ENCODE data around the gene C1orf35. TPM values are rescaled to one million over a fixed set of nuclear protein-coding genes. Genes with fewer than 3 reads are reported as not detected.

C1orf35 gene
- polyA plus RNA-seq, 3 donors: 6.9 to 34.2 (median 10.6) TPM

DNA sequence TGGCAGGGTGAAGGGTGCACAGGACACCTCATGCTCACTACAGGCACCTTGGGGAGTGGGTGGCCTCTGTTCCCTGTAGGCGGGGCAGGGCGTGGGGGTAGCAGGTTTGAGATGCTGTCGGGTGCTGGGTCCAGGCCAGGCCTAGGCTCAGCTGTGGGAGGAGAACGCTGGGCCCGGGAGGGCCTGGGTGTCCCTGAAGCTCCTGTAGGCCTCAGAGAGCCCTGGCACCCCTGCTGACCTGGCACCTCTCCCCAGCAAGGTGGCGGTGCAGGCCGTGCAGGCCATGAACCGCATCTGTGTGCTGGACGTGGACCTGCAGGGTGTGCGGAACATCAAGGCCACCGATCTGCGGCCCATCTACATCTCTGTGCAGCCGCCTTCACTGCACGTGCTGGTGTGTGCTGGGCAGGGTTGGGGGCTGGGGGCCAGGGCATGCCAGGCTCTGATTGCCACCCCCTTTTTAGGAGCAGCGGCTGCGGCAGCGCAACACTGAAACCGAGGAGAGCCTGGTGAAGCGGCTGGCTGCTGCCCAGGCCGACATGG, 44.1 kb upstream of the C1orf35 start:
- H2AFZ ChIP-seq (ENCODE audit: insufficient read depth, low read depth, low read length, poor library complexity, severe bottlenecking): no peak overlapping the region
- TF ChIP-seq CTCF (IDR thresholded peaks at IDR 0.05): no peak
- no peak overlapping the region for H3K4me2 ChIP-seq (replicated peaks; ENCODE audit: extremely low read depth, low read length, poor library complexity, severe bottlenecking)
- Mint-ChIP-seq H3K4me1 (peaks cover 17% of the 10 kb centered on the region), H3K4me3 (no peak overlapping the region), H3K9me3 (no peaks in the 10 kb centered on the region), H3K27ac (peak overlapping the region in 1 of 7 donors; percentile 30), H3K36me3 (peaks cover 17 to 50% of the 10 kb centered on the region in 2 donors), H3K27me3 (ENCODE audit: low read depth in 3 of 3) (peaks cover 0 to 4% (median 0%) of the 10 kb centered on the region in 3 donors)
- H3K9ac ChIP-seq (ENCODE audit: insufficient read depth, low read length, poor library complexity, severe bottlenecking): no peak overlapping the region
- intact Hi-C loops (cut with micrococcal nuclease): no loop called here
- peaks cover 43% of the 10 kb centered on the region for H3K79me2 ChIP-seq (ENCODE audit: insufficient read depth, low read length)
- no peak overlapping the region for H3K4me3 ChIP-seq (replicated peaks in 1 of 3; ENCODE audit: low read depth in 2 of 3, low read length in 3 of 3)
- no peak for DNase-seq
- no peak overlapping the region for H3K27ac ChIP-seq (ENCODE audit: low read depth in 1 of 2, low read length in 2 of 2)
- peaks cover 90% of the 10 kb centered on the region for H4K20me1 ChIP-seq (ENCODE audit: insufficient read depth, low read length)
- H3K36me3 ChIP-seq (replicated peaks in 1 of 2; ENCODE audit: control insufficient read depth in 1 of 2, insufficient read depth in 2 of 2, low read length in 2 of 2): peaks cover 33 to 40% of the 10 kb centered on the region in 2 donors
- H3K27me3 ChIP-seq (ENCODE audit: control insufficient read depth in 2 of 2, insufficient read depth in 2 of 2, low read length in 2 of 2): no peaks in the 10 kb centered on the region
- peaks cover 1 to 4% of the 10 kb centered on the region in 2 donors for H3K4me1 ChIP-seq (ENCODE audit: control insufficient read depth in 1 of 2, insufficient read depth in 2 of 2, low read length in 2 of 2)
- 98% methylated on average over 20 of the region's 20 CpGs for WGBS (ENCODE audit: insufficient coverage)
- H3K9me3 ChIP-seq (replicated peaks in 1 of 2; ENCODE audit: control insufficient read depth in 1 of 2, insufficient read depth in 1 of 2, low read length in 2 of 2): no peaks in the 10 kb centered on the region

DNA sequence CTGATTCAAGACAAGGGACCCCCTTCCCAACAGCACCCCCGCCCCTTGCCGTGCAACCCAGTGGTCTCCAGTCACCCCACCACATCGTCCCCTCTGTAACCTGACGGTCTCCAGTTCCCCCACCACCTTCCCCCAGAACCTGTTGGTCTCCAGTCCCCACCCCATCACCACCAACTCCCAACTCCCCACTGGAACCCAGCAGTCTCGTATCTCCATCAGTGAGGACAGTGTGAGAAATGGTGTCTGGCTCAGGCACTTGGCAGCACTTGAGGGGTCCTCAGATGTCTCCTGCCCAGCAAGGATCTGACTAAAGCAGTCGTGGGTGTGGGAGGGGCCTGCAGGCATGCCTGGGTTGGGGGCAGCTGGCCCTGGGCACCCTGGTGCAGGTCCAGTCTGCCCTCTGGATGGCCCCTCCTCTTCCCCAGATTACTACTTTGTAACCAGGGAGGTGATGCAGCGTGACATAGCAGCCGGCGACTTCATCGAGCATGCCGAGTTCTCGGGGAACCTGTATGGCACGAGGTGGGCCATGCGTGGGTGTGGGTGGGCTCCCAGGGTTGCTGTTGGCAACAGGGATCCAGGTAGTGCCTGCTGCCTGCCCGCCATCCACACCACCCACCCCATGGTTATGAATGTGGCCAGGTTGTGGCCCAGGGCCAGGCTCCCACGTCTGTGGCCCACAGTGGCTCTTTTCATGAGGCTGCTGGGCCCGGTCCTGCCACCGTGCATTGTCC, 43.5 kb upstream of the C1orf35 start:
- Histone ChIP-seq H3K9ac (ENCODE audit: insufficient read depth, low read length, poor library complexity, severe bottlenecking) (no peak overlapping the region), H3K9me3 (replicated peaks in 1 of 2; ENCODE audit: control insufficient read depth in 1 of 2, insufficient read depth in 1 of 2, low read length in 2 of 2) (no peaks in the 10 kb centered on the region), H3K36me3 (replicated peaks in 1 of 2; ENCODE audit: control insufficient read depth in 1 of 2, insufficient read depth in 2 of 2, low read length in 2 of 2) (peaks cover 36 to 40% of the 10 kb centered on the region in 2 donors), H2AFZ (ENCODE audit: insufficient read depth, low read depth, low read length, poor library complexity, severe bottlenecking) (no peak overlapping the region), H3K27me3 (ENCODE audit: control insufficient read depth in 2 of 2, insufficient read depth in 2 of 2, low read length in 2 of 2) (no peaks in the 10 kb centered on the region), H3K4me1 (ENCODE audit: control insufficient read depth in 1 of 2, insufficient read depth in 2 of 2, low read length in 2 of 2) (peaks cover 7 to 10% of the 10 kb centered on the region in 2 donors), H3K27ac (ENCODE audit: low read depth in 1 of 2, low read length in 2 of 2) (no peak overlapping the region), H3K79me2 (ENCODE audit: insufficient read depth, low read length) (peaks cover 49% of the 10 kb centered on the region), H3K4me3 (replicated peaks in 1 of 3; ENCODE audit: low read depth in 2 of 3, low read length in 3 of 3) (no peak overlapping the region), H3K4me2 (replicated peaks; ENCODE audit: extremely low read depth, low read length, poor library complexity, severe bottlenecking) (no peak overlapping the region), H4K20me1 (ENCODE audit: insufficient read depth, low read length) (peaks cover 96% of the 10 kb centered on the region)
- H3K4me1 Mint-ChIP-seq: peaks cover 23% of the 10 kb centered on the region
- H3K36me3 Mint-ChIP-seq: peaks cover 17 to 55% of the 10 kb centered on the region in 2 donors
- 96% methylated on average over 7 of the region's 18 CpGs for WGBS (ENCODE audit: insufficient coverage)
- H3K4me3 Mint-ChIP-seq: no peak overlapping the region
- DNase-seq: no peak
- peak overlapping the region in 1 of 7 donors; percentile 1 for H3K27ac Mint-ChIP-seq
- intact Hi-C loops (cut with micrococcal nuclease): no loop called here
- no peak for TF ChIP-seq CTCF (IDR thresholded peaks at IDR 0.05)
- no peaks in the 10 kb centered on the region for H3K9me3 Mint-ChIP-seq
- H3K27me3 Mint-ChIP-seq (ENCODE audit: low read depth in 3 of 3): peaks cover 0 to 4% (median 0%) of the 10 kb centered on the region in 3 donors

Data from CD14-positive monocyte (primary cell).